ENCODE data around the gene ADPRHL1. TPM values are rescaled to one million over a fixed set of nuclear protein-coding genes. Genes with fewer than 3 reads are reported as not detected.
A peak's percentile ranks its signal among the peaks of the same experiment; 100 is the strongest.

ADPRHL1 gene
- total RNA-seq, 2 experiments from 2014 or later: 0.42 to 0.47 TPM

DNA sequence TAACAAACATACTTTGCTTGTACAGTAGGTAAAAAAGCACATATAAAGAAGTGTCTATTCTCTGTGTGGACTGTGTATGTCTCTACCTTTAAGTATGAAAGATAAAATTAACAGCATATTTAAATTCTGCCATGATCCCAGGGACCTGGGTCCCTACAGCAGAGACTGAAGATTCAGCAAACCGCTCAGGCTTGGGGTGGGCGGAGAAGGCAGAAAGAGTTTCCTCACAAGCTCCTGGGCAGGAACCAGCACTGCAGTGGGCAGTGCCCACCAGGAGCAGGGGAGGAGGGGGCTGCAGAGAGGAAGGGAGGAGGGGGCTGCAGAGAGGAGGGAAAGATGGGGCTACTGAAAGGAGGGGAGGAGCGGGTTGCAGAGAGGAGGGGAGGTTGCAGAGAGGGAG lies 44.7 kb downstream of the ADPRHL1 start:
- no peak overlapping the region for H3K27ac Mint-ChIP-seq
- Histone ChIP-seq H3K9me3 (ENCODE audit: control insufficient read depth in 1 of 2, insufficient read depth in 1 of 2, low read length in 2 of 2) (peaks cover 0 to 23% of the 10 kb centered on the region in 2 experiments), H3K4me3 (ENCODE audit: low read length) (no peak overlapping the region), H3K36me3 (ENCODE audit: insufficient read depth, low read length) (no peaks in the 10 kb centered on the region), H3K27me3 (ENCODE audit: control insufficient read depth in 1 of 2, insufficient read depth in 2 of 2, low read length in 2 of 2) (no peaks in the 10 kb centered on the region), H3K4me1 (ENCODE audit: insufficient read depth, low read length) (no peaks in the 10 kb centered on the region), H3K27ac (ENCODE audit: low read depth in 1 of 2, low read length in 2 of 2) (no peak overlapping the region)
- no peaks in the 10 kb centered on the region for H3K4me1 Mint-ChIP-seq (ENCODE audit: low read depth)
- H3K36me3 Mint-ChIP-seq (ENCODE audit: low read depth): no peaks in the 10 kb centered on the region
- CTCF ChIA-PET: no interaction called here
- POLR2A ChIA-PET: no interaction called here
- H3K4me3 Mint-ChIP-seq: no peak overlapping the region
- intact Hi-C loops (cut with DNase I, micrococcal nuclease): no loop called here
- H3K9me3 Mint-ChIP-seq: peaks cover 2% of the 10 kb centered on the region
- H3K27me3 Mint-ChIP-seq: peaks cover 12% of the 10 kb centered on the region
- no peak for DNase-seq
- ATAC-seq (ENCODE audit: poor library complexity): no peak
- TF ChIP-seq, protein P1, sequence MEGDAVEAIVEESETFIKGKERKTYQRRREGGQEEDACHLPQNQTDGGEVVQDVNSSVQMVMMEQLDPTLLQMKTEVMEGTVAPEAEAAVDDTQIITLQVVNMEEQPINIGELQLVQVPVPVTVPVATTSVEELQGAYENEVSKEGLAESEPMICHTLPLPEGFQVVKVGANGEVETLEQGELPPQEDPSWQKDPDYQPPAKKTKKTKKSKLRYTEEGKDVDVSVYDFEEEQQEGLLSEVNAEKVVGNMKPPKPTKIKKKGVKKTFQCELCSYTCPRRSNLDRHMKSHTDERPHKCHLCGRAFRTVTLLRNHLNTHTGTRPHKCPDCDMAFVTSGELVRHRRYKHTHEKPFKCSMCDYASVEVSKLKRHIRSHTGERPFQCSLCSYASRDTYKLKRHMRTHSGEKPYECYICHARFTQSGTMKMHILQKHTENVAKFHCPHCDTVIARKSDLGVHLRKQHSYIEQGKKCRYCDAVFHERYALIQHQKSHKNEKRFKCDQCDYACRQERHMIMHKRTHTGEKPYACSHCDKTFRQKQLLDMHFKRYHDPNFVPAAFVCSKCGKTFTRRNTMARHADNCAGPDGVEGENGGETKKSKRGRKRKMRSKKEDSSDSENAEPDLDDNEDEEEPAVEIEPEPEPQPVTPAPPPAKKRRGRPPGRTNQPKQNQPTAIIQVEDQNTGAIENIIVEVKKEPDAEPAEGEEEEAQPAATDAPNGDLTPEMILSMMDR (IDR thresholded peaks at IDR 0.05): no peak

DNA sequence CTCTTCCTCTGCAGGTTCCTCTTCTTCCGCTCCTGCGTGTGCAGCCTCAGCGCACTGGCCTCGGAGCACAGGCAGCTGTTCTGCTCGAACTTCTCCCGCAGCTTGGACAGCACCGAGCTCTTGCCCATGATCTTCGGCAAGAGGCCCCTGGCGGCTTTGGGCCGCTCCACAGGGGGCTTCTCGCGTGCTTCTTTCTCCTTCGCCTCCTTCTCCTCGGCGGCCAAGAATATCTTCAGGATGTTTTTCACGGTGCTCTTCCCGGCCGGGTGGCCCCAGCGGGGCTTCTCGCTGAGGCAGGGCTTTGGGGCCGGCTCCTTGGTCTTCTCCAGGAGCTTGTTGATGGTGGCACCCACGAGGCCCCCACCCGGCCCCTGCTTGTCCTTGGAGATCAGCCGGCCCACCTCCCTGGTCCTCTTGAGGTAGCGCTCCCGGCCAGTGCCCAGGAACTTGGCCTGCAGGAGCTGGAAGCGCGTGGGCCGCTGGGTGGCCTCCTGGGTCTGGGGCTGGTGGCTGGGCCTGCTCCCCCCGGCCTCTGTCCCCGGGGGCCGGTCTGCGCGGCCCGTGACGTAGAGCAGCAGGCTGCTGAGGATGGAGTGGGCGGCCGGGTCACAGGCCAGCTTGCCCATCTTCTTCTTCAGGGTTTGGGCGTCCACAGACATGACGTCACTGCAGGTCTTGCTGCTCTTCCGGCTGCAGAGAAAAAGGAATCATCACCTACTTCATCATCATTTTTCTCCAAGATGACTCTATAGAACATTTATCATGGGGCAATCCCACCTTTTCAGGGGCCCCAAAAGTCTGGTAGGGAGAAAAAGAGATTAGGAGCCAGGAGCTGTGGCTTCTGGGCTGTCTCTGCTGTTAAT lies 45.5 kb downstream of the ADPRHL1 start:
- no peaks in the 10 kb centered on the region for H3K27me3 ChIP-seq (ENCODE audit: control insufficient read depth in 1 of 2, insufficient read depth in 2 of 2, low read length in 2 of 2)
- no peak overlapping the region for H3K27ac ChIP-seq (ENCODE audit: low read depth in 1 of 2, low read length in 2 of 2)
- DNase-seq: peak in 1 of 14 experiments; percentile 16
- peaks cover 0 to 16% of the 10 kb centered on the region in 2 experiments for H3K9me3 ChIP-seq (ENCODE audit: control insufficient read depth in 1 of 2, insufficient read depth in 1 of 2, low read length in 2 of 2)
- no peaks in the 10 kb centered on the region for H3K36me3 ChIP-seq (ENCODE audit: insufficient read depth, low read length)
- Mint-ChIP-seq H3K27ac (no peak overlapping the region), H3K4me1 (ENCODE audit: low read depth) (no peaks in the 10 kb centered on the region), H3K36me3 (ENCODE audit: low read depth) (no peaks in the 10 kb centered on the region), H3K27me3 (peaks cover 12% of the 10 kb centered on the region), H3K4me3 (no peak overlapping the region), H3K9me3 (no peaks in the 10 kb centered on the region)
- ChIA-PET CTCF (no interaction called here), POLR2A (no interaction called here)
- no peak for ATAC-seq (ENCODE audit: poor library complexity)
- no peak overlapping the region for H3K4me3 ChIP-seq (ENCODE audit: low read length)
- intact Hi-C loops (cut with DNase I, micrococcal nuclease): no loop called here
- H3K4me1 ChIP-seq (ENCODE audit: insufficient read depth, low read length): no peaks in the 10 kb centered on the region
- TF ChIP-seq, protein P1 (IDR thresholded peaks at IDR 0.05): no peak

DNA sequence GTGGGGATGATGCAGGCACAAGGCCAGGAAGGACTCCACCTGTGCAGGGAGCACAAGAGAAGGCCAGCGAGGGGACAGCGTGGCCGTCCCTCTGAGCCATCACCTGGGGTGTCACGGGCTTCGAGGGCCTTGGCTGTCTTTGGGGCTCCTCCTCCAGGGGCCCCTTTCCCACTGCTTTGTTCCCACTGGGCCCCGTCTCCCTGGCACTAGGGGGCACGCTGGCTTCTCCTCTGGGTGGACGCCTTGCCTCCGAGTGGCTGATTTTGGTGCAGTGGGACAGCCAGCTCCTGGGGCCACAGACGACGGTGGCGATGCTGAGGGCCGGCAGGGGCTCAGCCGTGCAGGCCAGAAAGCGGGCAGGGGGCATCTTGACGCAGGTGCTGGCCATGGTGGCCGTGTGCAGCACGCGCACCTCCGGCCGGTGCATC lies 46.2 kb downstream of the ADPRHL1 start:
- ATAC-seq (ENCODE audit: poor library complexity): no peak

More for the DNA sequence above, 46.2 kb downstream of the ADPRHL1 start:
- Histone ChIP-seq H3K27ac (ENCODE audit: low read depth in 1 of 2, low read length in 2 of 2) (no peak overlapping the region), H3K4me3 (ENCODE audit: low read length) (no peak overlapping the region), H3K9me3 (ENCODE audit: control insufficient read depth in 1 of 2, insufficient read depth in 1 of 2, low read length in 2 of 2) (peaks cover 0 to 10% of the 10 kb centered on the region in 2 experiments), H3K4me1 (ENCODE audit: insufficient read depth, low read length) (no peaks in the 10 kb centered on the region), H3K27me3 (ENCODE audit: control insufficient read depth in 1 of 2, insufficient read depth in 2 of 2, low read length in 2 of 2) (no peaks in the 10 kb centered on the region), H3K36me3 (ENCODE audit: insufficient read depth, low read length) (no peaks in the 10 kb centered on the region)
- no peak overlapping the region for H3K27ac Mint-ChIP-seq
- ChIA-PET CTCF (no interaction called here), POLR2A (no interaction called here)
- intact Hi-C loops (cut with DNase I, micrococcal nuclease): no loop called here
- H3K36me3 Mint-ChIP-seq (ENCODE audit: low read depth): no peaks in the 10 kb centered on the region
- TF ChIP-seq, protein P1 (IDR thresholded peaks at IDR 0.05): no peak
- no peaks in the 10 kb centered on the region for H3K9me3 Mint-ChIP-seq
- peak in 1 of 14 experiments; percentile 11 for DNase-seq
- H3K4me3 Mint-ChIP-seq: no peak overlapping the region
- H3K27me3 Mint-ChIP-seq: peaks cover 12% of the 10 kb centered on the region
- H3K4me1 Mint-ChIP-seq (ENCODE audit: low read depth): no peaks in the 10 kb centered on the region

Data from CD4-positive, alpha-beta T cell (primary cell).